Measurements from ENCODE around the gene FXYD6.

DNA sequence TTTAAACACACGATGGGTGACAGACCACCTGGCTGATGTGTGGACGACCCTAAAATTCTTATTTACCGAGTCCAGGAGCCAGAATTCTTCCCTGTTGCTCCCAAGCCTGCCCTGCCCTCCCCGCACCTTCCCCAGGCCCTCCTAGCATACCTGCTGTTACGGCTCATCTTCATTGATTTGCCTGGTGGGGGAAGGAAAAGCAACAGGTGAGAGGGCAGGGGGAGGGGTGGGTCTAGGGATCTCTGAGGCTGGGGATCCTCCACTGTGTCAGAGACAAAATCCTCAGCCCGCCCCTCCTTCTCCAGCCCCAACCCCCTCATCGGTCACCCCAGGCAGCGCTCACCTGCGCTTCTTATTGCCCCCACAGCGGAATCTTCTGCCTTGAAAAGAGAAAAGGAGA, 55.9 kb downstream of the FXYD6 start:
- TF ChIP-seq, protein P1, sequence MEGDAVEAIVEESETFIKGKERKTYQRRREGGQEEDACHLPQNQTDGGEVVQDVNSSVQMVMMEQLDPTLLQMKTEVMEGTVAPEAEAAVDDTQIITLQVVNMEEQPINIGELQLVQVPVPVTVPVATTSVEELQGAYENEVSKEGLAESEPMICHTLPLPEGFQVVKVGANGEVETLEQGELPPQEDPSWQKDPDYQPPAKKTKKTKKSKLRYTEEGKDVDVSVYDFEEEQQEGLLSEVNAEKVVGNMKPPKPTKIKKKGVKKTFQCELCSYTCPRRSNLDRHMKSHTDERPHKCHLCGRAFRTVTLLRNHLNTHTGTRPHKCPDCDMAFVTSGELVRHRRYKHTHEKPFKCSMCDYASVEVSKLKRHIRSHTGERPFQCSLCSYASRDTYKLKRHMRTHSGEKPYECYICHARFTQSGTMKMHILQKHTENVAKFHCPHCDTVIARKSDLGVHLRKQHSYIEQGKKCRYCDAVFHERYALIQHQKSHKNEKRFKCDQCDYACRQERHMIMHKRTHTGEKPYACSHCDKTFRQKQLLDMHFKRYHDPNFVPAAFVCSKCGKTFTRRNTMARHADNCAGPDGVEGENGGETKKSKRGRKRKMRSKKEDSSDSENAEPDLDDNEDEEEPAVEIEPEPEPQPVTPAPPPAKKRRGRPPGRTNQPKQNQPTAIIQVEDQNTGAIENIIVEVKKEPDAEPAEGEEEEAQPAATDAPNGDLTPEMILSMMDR (IDR thresholded peaks at IDR 0.05; ENCODE audit: insufficient read depth, low read depth, low read length): no peak
- no peak for TF ChIP-seq EZH2 (IDR thresholded peaks at IDR 0.05; ENCODE audit: insufficient read depth, low read length)
